HG03457 (cell line): ENCODE measurements around the gene IFIT2.
"Not testable (repeated sequence)": the region's sequence is repeated elsewhere in the genome, so short reads cannot be mapped to it uniquely, and the experiment has no call there.

ENCODE experiments used
- ATAC-seq: cut with Tn5 transposase; IDR thresholded peaks from one replicate; pipeline ENCODE4 v1.9.1; 2021; ENCODE audit warnings: moderate number of reproducible peaks; ENCODE audit not compliant: unreplicated experiment

IFIT2 gene

DNA sequence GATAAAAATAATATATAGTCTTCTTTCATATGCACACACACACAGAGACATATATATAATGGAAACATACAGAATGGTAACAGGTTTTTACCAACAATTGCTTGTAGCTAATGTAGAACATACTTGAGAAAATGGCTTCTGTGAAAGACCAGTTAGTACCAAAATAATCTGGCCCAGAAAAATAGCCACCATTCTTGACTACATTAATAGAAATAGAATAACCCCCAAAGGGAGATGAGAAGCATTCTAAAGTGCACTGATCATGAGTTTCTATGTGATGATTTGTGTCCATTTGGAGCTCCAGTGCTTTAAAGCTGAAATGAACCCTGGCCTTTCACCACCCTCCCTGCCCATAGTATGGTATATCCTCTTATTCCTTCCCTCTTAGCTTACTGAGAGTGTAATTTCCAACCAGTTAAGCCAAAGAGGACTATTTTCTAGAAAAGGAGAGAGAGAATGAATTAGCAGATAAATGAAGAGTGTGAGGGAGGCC is 22.9 kb upstream of the IFIT2 start:
- ATAC-seq = no peak

DNA sequence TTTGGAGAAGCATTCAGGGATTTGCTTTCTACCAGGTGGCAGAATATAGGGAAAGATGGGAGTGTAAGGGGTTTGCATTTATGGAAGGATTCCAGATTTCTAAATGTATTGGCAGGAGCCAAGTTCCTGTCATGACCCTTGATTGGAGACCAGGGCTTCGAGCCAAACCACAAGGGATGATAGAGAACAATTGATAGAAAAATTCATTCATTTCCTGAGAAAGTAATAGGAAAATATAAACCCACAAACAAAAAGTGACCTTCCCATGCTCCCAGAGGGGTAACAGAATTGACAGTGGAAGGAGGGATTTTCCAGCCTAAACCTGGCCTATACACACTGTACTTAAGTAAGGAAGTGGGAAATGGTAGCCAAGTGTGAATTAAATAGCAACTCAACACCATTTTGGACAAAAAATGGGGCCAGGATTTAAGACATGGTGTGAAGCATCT is 22.4 kb upstream of the IFIT2 start:
- no peak for ATAC-seq

DNA sequence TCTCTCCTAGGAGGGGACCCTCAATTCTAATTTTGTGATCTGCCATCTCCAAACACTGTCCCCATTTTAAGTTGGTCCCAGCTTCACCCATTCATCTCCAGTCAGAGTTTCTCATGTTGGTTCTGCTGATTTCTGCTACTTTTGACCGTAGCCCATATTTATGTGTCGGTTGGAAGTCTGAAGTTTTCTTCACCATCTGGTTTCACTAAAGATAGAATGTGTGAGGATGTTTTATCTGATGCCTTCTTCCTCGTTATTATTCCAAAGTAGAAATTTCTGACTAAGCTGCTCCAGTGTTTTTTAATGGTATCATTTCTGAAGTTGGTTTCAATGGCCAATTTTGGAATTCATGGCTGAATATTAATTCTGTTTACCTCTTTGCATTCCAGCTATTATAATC is 21.3 kb upstream of the IFIT2 start:
- ATAC-seq = no peak

DNA sequence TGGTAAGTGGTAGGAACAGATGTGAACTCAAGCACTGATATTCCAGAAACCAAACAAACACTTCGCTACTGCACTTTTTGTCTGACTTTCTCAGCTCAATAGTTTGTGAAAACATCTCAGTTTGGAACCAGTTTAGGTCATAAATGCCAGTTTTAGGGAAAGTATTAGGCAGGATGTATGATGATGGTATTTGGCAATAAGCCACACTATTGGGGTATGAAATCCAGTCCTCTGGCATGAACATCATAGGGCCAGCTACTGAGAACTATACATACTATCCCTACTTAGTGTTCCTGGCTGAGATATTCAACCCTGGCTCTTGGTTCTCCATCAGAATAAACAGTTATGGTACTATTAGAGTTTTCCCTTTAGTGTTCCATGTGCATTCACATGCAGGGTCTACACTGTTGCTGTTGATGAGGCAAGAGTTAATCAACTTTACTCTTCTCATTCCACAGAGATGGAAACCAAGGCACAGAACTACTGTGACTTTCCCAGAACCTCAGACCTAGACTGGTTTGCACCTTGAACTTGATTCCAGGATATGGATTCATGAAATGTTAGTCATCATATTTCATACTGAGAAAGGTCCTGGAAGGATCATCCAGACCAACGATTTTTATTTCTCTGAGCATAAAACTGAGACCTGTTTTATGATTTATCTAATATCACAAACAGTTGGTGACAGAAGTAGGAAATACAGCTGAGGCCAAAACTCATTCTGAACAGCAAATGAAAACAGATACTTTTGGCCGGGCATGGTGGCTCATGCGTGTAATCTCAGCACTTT is 20.0 kb upstream of the IFIT2 start:
- ATAC-seq = no peak

DNA sequence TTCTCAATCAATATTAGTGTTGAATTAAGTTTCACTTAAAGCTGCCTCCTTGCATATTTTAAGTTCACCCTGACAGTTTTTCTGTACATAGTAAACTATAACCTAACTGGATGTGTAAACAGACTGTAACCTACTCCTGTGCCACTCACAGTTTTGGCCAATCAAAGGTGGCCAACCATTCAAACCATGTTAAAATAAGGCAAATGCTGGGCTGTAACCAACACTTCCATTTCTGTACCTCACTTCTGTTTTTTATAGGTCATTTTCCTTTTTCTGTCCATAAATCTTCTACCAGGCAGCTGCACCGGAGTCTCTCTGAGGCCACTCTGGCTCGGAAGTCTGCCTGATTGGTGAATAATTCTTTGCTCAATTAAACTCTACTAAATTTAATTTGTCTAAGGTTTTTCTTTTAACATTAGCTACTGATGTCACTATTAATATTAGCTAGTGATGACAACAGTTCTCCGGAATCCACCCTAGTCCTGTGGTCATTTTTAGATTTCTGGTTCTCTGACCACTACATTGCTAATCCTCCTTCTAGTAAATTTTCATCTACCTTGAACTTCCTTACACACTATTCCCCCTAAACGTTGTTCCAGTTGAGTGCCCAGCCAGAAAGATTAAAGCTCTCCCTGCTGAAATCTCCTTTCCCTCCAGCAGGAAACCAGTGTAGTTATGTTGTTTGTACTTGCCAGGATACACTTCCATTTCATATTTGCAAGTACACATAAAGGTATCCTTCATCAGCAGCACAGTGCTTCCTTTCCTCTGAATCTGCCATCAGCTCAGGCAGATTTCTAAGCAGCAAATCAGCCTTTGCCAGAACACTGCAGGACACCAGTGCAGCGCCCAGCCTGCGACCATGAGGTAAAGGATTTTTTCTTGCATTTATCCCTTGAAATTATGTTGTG is 18.6 kb upstream of the IFIT2 start:
- no peak for ATAC-seq

DNA sequence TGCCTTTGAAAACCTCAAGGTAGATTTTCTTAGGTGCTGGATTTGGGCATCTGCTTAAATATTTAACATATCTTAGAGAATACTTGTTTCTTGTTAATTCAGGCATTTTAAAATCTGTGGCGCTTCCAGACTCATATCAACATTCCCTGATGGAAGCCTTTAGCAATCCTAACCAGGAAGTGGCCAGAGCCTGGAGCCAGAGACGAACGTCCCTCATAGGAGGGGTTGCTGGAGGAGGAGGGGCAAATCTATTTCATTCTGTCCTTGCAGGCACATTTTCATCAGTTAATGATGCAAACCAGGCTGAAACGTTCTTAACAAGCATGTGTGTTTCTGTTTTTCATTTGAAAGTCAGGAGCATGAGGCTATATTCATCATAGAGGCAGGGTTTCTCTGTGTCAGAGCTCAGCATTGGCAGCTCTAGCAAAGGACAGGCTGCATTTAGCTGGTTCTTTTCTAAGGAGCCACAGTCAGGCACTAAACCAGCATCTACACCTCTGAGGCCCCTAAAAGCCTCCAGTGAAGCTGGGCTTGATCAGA is 17.8 kb upstream of the IFIT2 start:
- no peak for ATAC-seq

DNA sequence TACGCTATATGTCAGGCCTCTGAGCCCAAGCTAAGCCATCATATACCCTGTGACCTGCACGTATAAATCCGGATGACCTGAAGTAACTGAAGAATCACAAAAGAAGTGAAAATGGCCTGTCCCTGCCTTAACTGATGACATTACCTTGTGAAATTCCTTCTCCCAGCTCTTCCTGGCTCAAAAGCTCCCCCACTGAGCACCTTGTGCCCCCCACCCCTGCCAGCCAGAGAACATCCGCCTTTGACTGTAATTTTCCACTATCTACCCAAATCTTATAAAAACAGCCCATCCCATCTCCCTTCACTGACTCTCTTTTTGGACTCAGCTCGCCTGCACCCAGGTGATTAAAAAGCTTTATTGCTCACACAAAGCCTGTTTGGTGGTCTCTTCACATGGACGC is 17.1 kb upstream of the IFIT2 start:
- ATAC-seq = not testable (repeated sequence)

DNA sequence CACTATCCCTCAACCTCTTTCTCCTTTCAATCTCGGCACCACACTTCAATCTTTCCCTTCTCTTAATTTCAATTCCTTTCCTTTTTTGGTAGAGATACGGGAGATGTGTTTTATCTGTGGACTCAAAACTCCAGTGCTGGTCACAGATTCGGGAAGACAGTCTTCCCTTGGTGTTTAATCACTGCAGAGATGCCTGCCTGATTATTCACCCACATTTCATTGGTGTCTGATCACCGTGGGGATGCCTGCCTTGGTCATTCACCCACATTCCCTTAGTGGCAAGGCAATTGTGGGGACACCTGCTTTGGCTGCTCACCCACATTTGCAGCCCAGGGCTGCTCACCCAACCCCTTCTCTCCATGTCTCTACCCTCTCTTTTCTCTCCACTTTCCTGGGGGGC is 16.5 kb upstream of the IFIT2 start:
- ATAC-seq = not testable (repeated sequence)

DNA sequence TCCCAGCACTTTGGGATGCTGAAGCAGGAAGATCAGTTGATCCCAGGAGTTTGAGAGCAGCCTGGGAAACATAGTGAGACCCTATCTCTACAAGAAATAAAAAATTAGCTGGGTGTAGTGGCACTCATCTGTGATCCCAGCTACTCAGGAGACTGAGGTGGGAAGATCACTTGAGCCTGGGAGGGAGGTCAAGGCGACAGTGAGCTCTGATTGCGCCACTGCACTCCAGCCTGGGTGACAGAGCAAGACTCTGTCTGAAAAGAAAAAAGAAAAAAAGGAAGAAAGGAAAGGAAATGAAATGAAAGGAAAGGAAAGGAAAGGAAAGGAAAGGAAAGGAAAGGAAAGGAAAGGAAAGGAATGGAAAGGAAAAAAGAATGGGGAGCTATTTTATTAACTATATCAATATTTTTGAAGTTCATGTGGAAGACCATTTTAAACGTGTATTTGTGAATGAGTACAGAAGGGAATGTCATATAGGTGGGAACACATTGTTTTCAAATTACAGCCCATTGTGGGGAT is 7.1 kb upstream of the IFIT2 start:
- ATAC-seq = no peak

DNA sequence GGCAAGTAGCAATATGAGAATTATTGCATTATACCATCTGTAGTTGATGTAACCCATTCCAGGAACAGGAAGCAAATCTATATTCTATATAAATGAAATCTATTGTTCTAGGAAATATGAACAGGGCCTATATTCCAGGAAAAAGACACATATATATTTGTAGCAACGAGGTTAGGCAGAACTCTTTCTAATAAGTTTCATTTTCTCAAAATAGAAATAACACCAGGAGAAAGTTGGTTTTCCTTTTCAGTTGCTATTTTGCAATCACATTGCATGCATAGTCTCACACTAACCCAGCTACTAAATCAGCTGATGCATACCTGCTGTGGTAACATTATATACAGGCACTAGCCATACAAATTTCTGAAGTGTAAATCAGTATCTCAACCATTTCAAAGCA is 6.2 kb upstream of the IFIT2 start:
- no peak for ATAC-seq

DNA sequence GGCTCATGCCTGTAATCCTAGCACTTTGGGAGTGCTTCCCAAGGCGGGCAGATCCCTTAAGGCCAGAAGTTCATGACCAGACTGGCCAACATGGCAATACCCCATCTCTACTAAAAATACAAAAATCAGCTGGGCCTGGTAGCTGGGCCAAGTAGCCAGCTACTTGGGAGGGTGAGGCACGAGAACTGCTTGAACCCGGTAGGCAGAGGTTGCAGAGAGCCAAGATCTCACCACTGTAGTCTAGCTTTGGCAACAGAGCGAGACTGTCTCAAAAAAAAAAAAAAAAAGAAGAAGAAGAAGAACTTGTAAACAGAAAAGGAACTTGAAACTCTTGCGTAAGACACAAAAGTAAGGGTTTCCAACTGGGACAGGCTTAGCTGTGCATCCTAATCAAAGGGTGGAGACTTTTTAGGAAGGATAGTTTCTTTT is 5.6 kb upstream of the IFIT2 start:
- no peak for ATAC-seq

DNA sequence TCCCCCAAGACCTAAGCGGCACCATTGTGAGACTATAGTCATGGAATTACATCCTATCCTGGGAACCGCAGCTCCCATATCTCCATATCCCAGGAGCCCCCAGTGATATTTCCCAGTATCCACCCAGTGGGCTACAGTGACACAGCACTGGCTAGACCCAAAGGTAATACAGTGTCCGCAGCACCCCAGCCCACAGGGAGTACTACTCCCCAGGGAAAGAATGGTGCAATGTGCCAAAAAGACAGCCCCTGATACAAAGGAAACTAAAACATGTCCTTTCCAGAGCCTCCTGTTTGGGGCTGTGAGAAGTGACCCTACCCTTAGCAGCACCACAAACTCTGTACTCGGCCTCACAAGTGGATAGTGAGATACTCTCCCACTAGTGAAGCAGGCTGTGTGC is 4.5 kb upstream of the IFIT2 start:
- ATAC-seq = no peak

DNA sequence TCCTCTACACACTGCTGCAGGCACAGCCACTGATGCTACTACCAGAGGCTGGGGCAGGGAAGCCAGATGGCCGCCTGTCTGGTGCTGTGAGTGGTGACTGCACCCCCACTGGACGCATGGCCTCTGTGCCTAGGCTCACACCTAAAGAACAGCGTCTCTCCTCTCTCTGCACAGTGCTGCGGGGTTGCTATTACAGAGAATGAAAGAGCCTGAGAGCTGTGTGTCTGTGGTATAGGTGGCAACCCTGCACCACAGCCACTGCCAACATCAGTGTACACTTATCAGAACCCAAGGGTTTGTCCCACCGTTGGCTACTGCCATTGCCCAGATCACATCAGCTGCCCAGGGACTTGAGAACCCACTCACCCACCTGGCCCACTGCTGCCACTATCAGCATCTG is 4.1 kb upstream of the IFIT2 start:
- ATAC-seq = no peak

DNA sequence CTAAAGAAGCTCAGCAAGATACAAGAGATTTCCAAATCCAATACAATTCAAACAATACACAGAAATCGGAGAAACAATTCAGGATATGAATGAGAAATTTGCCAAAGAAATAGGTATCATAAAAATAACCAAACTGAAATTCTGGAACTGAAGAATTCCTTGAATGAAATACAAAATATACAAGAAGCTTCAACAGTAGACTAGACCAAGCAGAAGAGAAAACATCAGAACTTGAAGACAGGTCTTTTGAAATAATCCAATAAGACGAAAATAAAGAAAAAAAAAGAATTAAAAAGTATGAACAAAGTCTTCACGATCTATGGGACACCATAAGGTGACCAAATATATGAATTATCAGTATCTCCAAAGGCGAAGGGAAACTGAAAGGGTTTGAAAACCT is 2.8 kb upstream of the IFIT2 start:
- ATAC-seq = no peak

DNA sequence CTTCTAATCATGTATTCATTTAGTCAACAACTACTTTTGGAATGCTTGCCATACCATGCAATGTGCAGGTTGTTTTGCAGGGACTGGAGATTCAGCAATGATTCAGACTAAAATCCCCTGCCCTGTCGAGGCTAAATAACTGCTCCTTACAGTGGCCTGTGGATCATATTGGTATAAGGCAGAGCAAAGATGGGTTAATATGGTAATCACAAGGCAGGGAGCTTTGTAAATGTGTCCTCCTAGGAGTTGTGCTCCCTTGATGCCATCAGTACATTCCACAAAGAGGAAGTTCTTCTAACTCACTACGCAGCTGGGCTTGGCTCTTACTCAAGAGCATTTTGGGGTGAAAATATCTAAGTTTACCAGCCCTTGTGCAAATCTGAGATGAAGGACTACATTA is 614 bp upstream of the IFIT2 start:
- no peak for ATAC-seq

DNA sequence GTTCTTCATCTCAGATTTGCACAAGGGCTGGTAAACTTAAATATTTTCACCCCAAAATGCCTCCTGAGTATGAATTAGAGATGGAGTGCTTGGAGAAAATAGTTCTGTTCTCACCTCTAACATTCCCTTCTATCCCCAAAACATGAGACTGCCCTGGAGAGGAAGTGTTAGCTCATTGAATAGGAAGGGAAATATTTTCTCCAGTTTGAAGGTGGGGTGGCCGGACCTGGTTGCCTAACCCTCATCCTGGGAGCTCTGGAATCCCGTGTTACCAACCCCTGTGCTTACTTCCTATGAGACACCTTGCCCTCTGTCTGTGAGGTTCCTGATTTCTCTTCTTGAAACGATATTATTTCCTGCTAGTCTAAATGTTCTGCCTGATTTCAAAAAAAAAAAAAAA is 779 bp downstream of the IFIT2 start:
- no peak for ATAC-seq

DNA sequence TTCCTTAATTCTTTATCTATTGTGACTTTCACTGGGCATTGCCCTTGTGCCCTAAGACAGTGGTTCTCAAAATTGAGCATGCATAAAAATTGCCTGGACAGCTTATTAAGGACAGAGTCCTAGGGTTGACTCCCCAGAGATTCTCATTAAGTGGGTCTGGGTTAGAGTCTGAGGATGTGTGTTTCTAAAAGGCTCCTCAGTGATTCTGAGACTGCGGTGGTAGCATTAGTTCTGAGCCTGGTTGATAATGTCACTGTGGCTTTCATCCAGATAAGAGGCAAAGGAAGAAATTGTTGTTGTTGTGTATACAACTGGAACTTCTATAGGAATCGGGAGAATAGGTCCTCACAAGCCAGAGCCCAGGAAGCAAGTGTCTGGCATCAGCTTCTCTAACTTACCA is 1.3 kb downstream of the IFIT2 start:
- ATAC-seq = no peak

DNA sequence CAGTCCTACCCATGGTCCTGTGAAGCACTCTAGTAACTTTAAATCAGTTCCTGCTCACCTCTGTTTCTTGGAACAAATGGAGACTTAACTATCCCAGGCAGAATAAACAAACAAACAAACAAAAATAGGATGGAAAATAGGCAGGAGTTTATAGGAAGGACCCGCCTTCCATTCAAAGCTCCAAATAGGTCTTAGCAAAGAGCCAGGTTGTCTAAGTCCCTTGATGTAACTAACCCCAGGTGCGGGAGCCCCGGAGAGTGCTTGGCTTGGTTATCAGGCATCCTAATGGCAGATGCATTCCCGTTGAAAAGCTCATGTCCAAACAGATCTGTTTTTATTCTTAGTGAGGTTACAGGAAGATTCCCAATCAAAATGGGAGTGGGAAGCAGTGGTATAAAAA is 2.2 kb downstream of the IFIT2 start:
- ATAC-seq = no peak

DNA sequence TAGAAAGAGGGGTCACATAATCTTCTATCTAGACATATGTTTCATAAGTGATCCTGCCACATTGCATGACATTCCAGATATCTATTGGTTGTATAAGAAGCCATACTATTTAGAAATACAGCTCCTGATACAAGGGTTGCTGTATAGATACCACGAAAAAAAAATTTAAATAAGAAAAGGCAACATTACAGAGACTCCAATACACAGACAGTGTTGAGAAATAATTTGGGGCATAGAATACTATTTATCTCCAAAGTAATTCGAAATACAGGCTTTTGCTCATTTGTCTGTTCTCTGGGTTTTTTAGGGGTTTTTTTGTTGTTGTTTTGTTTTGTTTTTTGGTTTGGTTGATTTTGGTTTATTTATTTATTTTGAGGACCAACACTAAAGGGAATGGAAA is 2.6 kb downstream of the IFIT2 start:
- no peak for ATAC-seq

DNA sequence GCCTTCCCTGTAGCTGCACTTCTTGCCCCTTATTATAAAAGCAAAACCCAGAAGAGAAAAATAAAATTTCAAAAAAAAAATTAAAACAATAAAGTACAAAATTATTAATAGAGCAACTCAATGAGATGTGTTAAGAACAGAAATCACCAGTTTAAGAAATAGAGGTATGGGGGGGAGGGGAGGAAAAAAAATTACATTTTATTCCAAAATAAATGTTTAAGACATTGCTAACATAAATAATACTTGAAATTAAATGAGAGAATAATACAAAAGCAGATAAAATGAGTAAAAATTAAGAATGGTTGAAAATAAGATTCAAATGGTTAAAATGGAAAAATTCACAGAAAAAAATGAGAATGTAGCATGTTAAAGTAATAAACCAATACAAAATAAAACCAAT is 3.1 kb downstream of the IFIT2 start:
- ATAC-seq = no peak

DNA sequence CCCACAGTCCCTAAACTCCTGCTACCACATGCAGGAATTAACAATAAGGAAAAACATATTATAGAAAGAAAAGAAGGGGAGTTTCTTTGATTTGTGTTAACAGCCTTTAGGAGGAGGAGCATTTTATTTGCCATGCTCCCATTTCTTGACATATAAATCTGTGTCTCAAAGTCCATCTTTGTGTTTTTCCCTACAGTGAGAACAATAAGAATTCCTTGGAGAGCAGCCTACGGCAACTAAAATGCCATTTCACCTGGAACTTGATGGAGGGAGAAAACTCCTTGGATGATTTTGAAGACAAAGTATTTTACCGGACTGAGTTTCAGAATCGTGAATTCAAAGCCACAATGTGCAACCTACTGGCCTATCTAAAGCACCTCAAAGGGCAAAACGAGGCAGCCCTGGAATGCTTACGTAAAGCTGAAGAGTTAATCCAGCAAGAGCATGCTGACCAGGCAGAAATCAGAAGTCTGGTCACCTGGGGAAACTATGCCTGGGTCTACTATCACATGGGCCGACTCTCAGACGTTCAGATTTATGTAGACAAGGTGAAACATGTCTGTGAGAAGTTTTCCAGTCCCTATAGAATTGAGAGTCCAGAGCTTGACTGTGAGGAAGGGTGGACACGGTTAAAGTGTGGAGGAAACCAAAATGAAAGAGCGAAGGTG is 4.1 kb downstream of the IFIT2 start:
- ATAC-seq = no peak
